ENCODE data around the gene MAP4K4. TPM values are rescaled to one million over a fixed set of nuclear protein-coding genes. Genes with fewer than 3 reads are reported as not detected.
"Not testable (repeated sequence)": the region's sequence is repeated elsewhere in the genome, so short reads cannot be mapped to it uniquely, and the experiment has no call there.

MAP4K4 gene
- total RNA-seq, 1 experiment from 2014 or later: 133 TPM

GRCh38 chr2:101921319-101921952 lies 223.9 kb downstream of the MAP4K4 start:
- H4K20me1 ChIP-seq (ENCODE audit: low read length): no peaks in the 10 kb centered on the region
- BruUV-seq (replicated peaks): no TSS peak
- no peak overlapping the region for H3K4me3 ChIP-seq (ENCODE audit: low read length)
- intact Hi-C loops (cut with micrococcal nuclease): no loop called here
- DNase-seq (no peak), ATAC-seq (no peak)
- H3F3A ChIP-seq (ENCODE audit: low read length, unreplicated experiment): no peaks in the 10 kb centered on the region
- H3K9me3 ChIP-seq (ENCODE audit: low read length): no peaks in the 10 kb centered on the region; the same call in 1 of the 2 replicates
- H2AFZ ChIP-seq (ENCODE audit: low read length): no peak overlapping the region
- H3K9ac ChIP-seq (ENCODE audit: low read length): no peak overlapping the region
- H3K27me3 ChIP-seq (ENCODE audit: low read length): no peaks in the 10 kb centered on the region
- POLR2A ChIA-PET (ENCODE audit: unreplicated experiment): no interaction called here
- H3K4me1 ChIP-seq (ENCODE audit: insufficient read depth, low read length): no peaks in the 10 kb centered on the region
- no peaks in the 10 kb centered on the region for H3K79me2 ChIP-seq (ENCODE audit: low read length)
- H3K4me2 ChIP-seq (ENCODE audit: low read length): no peak overlapping the region
- H3K9me2 ChIP-seq (replicated peaks; ENCODE audit: low read length): no peaks in the 10 kb centered on the region
- TF ChIP-seq, protein P1, sequence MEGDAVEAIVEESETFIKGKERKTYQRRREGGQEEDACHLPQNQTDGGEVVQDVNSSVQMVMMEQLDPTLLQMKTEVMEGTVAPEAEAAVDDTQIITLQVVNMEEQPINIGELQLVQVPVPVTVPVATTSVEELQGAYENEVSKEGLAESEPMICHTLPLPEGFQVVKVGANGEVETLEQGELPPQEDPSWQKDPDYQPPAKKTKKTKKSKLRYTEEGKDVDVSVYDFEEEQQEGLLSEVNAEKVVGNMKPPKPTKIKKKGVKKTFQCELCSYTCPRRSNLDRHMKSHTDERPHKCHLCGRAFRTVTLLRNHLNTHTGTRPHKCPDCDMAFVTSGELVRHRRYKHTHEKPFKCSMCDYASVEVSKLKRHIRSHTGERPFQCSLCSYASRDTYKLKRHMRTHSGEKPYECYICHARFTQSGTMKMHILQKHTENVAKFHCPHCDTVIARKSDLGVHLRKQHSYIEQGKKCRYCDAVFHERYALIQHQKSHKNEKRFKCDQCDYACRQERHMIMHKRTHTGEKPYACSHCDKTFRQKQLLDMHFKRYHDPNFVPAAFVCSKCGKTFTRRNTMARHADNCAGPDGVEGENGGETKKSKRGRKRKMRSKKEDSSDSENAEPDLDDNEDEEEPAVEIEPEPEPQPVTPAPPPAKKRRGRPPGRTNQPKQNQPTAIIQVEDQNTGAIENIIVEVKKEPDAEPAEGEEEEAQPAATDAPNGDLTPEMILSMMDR (conservative IDR thresholded peaks at IDR 0.05; ENCODE audit: low read depth, low read length): no peak
- no peak for TF ChIP-seq EZH2phosphoT487 (IDR thresholded peaks at IDR 0.05; ENCODE audit: borderline replicate concordance, low read length)
- no peak for TF ChIP-seq EZH2 (IDR thresholded peaks at IDR 0.05; ENCODE audit: low read length, unreplicated experiment)
- H3K27ac ChIP-seq (ENCODE audit: low read length): no peak overlapping the region
- CTCF ChIA-PET: no interaction called here
- H3K36me3 ChIP-seq (ENCODE audit: low read depth, low read length): no peaks in the 10 kb centered on the region

GRCh38 chr2:101921953-101922325 lies 224.4 kb downstream of the MAP4K4 start:
- no peak overlapping the region for H3K4me2 ChIP-seq (ENCODE audit: low read length)
- no peak for TF ChIP-seq EZH2 (IDR thresholded peaks at IDR 0.05; ENCODE audit: low read length, unreplicated experiment)
- TF ChIP-seq, protein P1 (conservative IDR thresholded peaks at IDR 0.05; ENCODE audit: low read depth, low read length): no peak
- no peak for TF ChIP-seq EZH2phosphoT487 (IDR thresholded peaks at IDR 0.05; ENCODE audit: borderline replicate concordance, low read length)
- no peaks in the 10 kb centered on the region for H3K27me3 ChIP-seq (ENCODE audit: low read length)
- H3K9me3 ChIP-seq (ENCODE audit: low read length): no peaks in the 10 kb centered on the region; the same call in 1 of the 2 replicates
- ATAC-seq: no peak
- BruUV-seq (replicated peaks): no TSS peak
- intact Hi-C loops (cut with micrococcal nuclease): no loop called here
- ChIA-PET CTCF (no interaction called here), POLR2A (ENCODE audit: unreplicated experiment) (no interaction called here)
- no peaks in the 10 kb centered on the region for H3K36me3 ChIP-seq (ENCODE audit: low read depth, low read length)
- no peak for DNase-seq
- H3K4me3 ChIP-seq (ENCODE audit: low read length): no peak overlapping the region
- H3F3A ChIP-seq (ENCODE audit: low read length, unreplicated experiment): no peaks in the 10 kb centered on the region
- no peaks in the 10 kb centered on the region for H3K79me2 ChIP-seq (ENCODE audit: low read length)
- H3K9me2 ChIP-seq (replicated peaks; ENCODE audit: low read length): no peaks in the 10 kb centered on the region
- H3K4me1 ChIP-seq (ENCODE audit: insufficient read depth, low read length): no peaks in the 10 kb centered on the region
- H2AFZ ChIP-seq (ENCODE audit: low read length): no peak overlapping the region
- no peak overlapping the region for H3K27ac ChIP-seq (ENCODE audit: low read length)
- no peak overlapping the region for H3K9ac ChIP-seq (ENCODE audit: low read length)
- H4K20me1 ChIP-seq (ENCODE audit: low read length): no peaks in the 10 kb centered on the region

GRCh38 chr2:101924311-101924710 lies 226.8 kb downstream of the MAP4K4 start:
- H3F3A ChIP-seq (ENCODE audit: low read length, unreplicated experiment); H3K27me3 ChIP-seq (ENCODE audit: low read length); intact Hi-C loops (cut with micrococcal nuclease); H2AFZ ChIP-seq (ENCODE audit: low read length); POLR2A ChIA-PET (ENCODE audit: unreplicated experiment); H3K9me2 ChIP-seq (replicated peaks; ENCODE audit: low read length); H3K9me3 ChIP-seq (ENCODE audit: low read length); DNase-seq; H3K36me3 ChIP-seq (ENCODE audit: low read depth, low read length); H3K27ac ChIP-seq (ENCODE audit: low read length); H4K20me1 ChIP-seq (ENCODE audit: low read length); H3K4me1 ChIP-seq (ENCODE audit: insufficient read depth, low read length); H3K4me3 ChIP-seq (ENCODE audit: low read length); BruUV-seq (replicated peaks); H3K9ac ChIP-seq (ENCODE audit: low read length); H3K4me2 ChIP-seq (ENCODE audit: low read length); H3K79me2 ChIP-seq (ENCODE audit: low read length); ATAC-seq; CTCF ChIA-PET: not testable (repeated sequence)

All from PC-3 (cell line).